Stimulated activated CD4-positive, alpha-beta T cell treated with anti-CD3 and anti-CD28 coated beads, TNF-alpha, amount 100 ng/mL, for 4 hours (primary cell): Measurements from ENCODE around the gene PON3.

Experiments
- DNase-seq, 3 experiments: peaks; one replicate each; pipeline ENCODE4 v3.0.0-alpha.2; 2020; ENCODE audit warnings: low read depth in 3 of 3

PON3 gene

DNA sequence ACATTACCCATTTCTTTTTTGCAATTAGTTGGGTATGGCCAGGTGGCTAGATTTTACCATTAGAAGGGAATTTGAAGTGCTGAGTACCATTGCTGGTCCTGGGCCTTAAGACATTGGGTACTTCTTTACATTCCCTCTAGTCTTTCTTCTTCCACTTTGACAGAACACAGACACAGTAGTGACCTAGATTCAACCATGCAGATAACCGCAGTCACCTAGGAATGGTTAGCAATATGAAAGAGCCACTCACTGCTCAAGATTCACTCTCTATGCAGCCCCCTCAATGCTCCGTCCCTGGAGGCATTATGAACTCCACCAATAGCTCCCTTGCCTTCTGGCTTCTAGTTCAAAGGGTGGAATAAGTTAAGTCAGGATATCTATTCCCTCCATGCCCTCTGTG is 55.7 kb downstream of the PON3 start:
- DNase-seq = no peak

DNA sequence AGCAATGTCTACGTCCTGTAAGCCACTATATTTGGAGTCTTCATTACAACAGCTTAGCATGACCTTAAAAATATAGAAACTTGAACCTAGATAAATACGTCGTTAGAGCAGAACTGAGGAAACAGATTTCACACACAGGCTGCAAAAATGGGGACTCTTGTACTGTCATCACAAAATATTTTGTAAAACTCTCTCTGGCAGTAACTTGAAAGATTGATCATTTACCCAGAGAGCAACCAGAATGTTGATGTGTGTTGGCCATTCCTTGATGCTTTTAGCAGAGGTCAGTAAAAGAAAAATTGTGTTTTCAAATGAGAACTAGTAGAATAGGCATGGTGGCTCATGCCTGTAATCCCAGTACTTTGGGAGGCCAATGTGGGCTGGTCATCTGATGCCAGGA is 57.3 kb downstream of the PON3 start:
- no peak for DNase-seq

DNA sequence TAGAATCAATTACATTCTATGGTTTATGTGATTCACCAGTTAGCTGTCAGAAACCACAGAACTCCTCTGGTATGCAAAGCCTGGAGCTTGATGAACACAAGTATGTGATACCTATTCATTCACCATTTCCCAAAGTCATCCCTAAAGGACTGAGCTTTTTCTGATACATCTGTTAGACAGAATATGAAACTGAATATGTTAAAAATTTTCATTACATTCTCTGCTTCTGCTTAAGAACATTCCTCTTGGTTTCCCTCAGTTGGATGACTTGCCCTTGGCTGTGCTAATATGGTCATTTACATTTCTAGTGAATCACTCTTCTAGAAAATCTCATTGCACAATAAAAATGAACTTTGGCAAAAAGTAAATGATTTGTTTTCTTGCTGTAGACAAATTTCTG is 61.1 kb downstream of the PON3 start:
- DNase-seq = no peak

DNA sequence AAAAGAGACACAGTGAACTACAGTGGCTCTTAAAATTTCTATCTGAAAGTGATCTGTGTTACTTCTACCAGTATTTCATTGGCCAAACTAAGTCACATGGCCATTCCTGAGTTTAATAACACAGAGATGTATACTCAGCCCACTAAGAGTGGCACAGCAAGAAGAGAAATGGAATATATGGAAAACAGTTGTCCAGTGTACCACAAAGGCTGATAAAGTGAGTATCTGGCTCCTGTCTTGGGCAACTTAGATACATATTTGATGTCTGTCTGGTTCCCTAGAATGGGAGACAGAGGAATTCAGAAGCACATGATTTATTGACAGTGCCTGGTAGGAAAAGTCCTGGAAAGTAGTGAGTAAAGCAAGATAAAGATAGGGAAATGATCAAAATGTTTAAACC is 61.7 kb downstream of the PON3 start:
- no peak for DNase-seq

DNA sequence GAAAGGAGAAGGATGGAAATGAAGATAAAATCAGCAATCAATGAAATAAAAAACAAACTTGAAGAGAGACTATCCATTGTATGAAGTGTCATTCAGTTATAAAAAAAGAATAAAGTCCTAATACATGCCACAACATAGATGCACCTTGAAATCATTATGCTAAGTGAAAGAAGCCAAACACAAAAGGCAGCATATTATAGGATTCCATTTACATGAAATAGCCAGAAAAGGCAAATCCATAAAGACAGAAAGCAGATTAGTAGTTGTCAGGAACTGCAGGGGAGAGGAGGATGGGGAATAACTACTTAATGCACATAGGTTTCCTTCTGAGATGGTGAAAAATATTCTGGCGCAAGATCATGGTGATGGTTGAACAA is 65.2 kb downstream of the PON3 start:
- DNase-seq = no peak

DNA sequence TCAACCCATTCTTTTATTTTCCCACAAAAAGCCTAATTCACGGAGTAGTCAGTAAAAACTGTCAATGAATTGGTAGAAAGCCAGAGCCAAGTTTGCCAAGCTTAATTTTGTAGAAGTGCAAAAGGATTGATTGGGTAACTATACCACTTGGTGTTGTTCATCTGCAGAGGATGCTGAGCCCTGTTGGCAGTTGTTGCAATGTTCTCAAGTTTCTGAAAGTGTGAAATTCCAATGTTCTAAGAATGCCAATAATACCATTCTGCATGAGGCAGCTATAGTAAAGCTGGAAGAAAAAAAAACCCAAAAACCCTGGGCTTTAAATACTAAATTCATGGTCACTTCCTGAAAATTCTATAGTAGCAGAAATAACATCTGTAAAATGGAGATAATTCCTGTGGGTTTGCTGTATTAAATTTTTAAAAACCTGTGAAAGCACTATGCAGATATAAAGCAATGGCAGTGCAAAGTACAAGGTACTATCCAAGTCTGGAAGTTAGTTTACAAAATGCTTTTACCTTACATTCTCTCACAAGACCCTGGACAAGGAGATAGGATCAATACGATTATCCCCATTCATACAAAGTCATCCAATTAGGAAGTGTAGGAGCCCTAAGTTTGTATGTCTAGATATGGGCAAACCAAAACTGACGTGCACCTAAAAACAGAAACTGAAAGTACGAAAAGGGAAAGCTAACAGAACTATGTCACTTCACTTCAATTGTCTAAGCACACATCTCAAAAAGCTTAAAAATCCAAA is 65.8 kb downstream of the PON3 start:
- no peak for DNase-seq

DNA sequence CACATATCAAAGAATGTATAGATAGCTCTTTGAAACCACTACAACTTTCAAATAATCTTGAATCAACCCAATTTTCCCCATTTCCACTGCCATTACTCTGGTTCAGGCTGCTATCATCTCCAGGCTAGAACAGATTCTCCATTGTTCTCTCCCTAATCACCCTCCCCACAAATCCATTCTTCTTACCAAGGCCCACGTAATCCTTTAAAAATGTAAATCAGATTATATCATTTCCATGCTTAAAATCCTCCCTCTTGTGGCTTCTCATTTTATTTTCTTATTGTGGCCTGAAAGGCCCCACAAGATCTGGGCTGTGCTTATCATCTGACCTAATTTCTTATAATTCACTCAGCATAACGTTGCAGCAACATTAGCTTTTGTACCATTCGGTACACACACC is 68.8 kb downstream of the PON3 start:
- no peak for DNase-seq

DNA sequence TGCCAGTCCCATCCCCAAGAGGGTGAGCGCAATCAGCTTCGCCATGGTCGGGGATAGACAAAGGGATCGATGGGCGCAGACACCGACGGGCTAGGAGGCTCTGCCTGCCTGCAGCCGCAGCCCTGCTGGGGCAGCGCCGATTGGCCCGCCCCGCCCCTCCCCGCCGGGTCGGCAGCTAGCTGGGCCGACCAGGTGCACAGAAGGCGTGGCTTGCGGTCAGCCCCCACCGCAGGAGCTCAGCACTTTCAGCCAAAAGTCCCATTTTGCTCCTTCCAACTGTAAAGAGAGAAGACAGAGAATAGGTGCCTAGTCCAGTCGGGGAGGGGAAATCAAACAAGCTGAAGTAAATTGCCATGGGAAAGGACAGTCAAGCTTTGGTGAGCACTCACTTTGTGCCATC is 71.7 kb downstream of the PON3 start, which contains the start of gene PON1:
PON1 (minus strand) TSS at position 102 of the 400 bp plus-strand sequence; CDS start at position 45, 57 bp downstream.
- no peak for DNase-seq

DNA sequence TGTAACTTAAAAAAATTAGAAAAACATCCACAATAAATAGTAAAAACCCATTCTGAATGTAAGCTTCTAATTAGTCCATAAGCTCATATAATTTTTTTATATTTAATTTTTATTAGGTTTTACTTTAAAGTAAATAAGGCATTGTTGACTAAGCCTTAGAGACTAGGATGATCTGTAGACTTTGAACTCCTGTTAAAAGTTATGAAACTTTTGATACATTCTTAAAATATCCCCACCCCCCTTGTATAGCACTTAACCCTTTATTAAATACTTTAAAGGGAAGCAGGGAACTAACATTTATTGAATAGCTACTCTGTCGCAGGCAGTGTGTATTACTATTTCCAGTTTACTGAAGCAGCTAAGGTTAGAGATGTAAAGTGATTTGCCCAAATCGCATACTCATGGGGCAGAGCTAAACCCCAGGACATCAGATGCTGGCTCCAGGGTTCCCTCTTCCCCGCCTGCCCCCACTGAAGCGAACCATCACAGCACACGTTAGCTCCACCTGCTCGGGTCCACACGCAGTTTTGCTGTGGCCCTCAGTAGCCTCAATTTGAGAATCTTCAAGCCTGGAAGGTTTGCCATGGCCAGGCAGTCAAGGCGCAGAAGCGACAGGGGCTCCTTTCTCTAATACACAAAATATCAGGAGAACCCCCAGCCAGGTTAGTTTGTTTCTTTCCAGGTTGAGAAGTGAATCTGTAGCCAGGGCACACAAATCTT is 72.6 kb downstream of the PON3 start:
- no peak for DNase-seq

DNA sequence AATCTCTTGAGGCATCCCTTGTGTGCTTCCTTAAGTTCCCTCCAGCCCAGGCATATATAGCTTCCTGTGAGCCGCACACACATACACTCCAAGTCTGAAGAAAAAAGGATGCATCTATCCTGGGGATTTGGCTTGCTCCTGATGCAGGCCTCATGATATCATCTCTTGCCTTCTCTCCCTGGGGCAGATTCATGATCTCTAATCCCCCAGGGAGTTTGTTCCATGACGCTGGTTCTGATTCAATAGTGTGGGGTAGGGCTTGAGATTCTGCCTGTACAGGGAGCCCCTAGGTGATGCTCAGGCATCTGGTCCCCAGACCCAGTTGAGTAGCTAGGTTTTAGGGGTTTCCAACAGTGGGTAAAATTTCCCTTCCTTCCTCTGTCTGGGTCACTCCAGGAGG is 73.3 kb downstream of the PON3 start:
- no peak for DNase-seq

DNA sequence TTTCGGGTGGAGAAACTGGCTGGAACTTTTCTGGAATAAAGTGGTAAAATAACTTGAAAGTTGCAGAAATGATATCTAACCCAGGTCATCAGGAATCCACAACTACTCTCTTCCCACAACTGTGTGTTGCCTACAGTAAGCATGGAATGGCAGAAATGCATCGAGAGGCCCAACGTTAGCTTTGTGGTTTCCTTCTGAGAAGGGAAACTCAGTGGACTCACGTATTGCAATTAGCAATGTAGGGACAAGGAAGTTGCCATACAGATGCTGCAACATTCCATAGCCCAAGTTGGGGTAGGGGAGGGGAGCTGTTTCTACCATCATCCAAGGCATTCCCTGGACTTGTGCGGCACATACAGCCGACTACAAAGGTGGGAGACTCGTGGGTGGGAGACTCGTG is 73.8 kb downstream of the PON3 start:
- DNase-seq = no peak

DNA sequence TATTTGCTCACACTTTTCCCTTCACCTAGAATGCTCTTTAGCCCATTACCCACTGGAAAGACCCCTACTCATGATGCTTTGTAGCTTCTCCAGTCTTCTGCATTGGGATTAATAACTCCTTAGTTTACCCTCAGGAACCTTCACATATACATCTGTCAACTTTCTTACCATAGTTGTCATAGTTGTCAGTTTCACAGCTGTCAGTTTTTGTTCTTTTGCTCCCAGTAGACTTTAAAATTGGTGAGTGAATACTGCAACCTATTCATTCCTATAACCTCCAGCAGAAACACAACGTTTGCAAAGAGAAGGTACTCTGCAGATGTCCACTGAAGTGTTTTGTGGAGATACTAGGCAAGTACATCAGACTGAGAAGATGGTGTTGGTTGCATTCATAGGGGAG is 74.5 kb downstream of the PON3 start:
- DNase-seq = no peak

DNA sequence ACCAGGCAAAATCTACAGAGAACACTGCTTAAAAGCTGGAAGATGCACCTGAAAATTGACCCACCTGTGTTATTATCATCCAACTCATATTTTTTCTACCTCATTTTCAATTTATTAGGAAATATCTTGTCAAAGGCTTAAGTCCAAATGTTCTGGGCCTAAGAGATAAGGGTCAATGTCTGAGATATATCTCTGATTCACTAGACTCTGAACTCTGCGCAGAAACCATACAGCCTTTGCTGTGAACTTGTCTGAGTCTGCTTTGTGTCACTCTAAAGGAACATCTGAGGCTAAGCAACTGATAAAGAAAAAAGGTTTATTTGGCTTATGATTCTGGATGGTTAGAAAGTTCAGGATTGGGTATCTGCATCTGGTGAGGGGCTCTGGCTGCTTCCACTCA is 75.5 kb downstream of the PON3 start:
- DNase-seq = no peak

DNA sequence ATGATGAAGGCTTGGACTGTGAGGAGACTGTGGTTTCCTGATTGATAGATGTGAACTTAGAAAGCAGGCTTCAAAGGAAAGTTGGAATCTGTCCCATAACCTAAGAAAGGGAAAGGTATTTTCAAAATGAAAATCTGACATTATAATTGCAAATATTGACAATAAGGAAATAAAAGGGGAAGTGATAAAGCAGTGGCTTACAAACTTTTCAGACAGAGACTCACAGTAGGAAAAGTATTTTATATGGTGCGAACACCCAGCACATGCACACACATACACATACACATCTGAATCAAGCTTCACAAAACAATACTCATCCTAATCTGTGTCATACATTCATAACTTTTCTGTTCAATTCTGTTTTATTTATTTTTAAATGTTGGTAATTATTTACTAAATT is 76.6 kb downstream of the PON3 start:
- no peak for DNase-seq

DNA sequence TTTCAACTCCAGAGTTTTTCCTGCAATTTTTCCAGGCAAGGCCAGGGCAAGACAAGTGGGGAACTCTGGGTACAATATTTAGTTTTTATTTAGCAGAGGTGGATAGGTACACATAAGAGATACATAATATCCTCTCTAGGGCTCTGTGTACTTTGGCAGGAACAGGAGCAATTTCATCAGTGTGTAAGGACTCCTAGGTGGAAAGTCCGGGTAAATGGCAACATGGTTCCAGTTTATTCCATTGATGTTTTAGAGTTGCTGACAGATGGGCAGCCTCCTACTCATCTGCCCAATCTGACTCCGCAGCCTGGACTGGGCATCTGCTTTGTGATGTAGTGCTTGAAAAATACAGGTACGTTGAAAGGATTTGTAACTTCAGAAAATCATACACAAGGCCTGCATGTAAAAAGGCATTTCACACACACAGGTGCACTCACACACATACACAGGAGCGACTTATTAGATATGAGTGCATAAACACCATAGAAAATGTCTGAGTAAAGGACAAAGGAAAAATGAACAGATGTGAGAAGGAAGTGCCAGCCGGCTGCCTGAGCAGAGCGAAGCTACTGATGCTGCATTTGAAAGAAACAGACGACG is 77.6 kb downstream of the PON3 start:
- no peak for DNase-seq

DNA sequence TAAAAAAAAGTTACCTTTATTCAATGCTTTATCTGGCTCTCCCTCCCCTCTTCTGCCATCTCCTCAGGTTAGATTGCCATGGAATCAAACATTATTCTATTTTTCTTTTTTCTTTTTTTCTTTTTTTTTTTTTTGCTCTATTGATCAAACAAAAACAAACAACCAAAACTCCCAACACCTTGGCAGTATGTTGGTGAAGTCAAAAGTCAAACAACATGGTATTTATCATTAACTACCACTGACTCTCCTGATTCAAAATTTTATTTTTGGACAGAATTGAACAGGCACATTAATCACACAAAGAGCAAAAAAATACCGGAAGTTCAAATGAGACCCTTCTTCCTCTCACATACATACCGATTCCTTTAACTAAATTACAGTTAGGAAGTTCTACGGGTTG is 78.2 kb downstream of the PON3 start:
- DNase-seq = no peak

DNA sequence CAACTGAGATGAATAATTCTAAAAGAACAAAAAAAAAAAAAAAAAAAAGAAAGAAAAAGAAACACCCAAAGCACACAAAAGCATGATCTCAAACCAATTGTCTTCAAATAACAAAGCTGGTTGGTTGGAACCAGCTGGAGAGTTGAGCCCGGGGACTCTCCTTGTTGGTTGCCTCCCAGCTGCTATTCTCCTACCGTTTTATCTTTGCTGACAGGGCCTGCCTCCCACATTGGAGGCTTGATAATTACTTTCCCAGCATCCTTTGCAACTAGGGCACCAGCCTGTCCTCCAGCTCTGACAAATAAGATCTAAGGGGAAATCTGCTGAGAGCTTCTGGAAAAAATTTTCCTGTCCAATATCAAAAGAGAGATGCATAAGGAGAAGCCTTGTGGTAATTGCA is 78.6 kb downstream of the PON3 start:
- no peak for DNase-seq

DNA sequence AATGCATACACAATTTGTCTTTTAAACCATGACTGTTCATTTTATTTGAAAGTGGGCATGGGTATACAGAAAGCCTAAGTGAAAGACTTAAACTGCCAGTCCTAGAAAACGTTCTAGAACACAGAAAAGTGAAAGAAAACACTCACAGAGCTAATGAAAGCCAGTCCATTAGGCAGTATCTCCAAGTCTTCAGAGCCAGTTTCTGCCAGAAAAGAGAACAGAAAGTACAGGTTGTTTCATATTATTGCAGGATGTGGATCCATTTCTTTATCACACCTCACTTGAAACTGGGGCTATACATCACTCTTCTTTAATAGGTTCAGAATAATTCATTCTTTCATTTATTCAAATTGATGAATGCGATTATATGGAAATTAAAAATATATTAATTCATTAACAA is 79.6 kb downstream of the PON3 start:
- no peak for DNase-seq

DNA sequence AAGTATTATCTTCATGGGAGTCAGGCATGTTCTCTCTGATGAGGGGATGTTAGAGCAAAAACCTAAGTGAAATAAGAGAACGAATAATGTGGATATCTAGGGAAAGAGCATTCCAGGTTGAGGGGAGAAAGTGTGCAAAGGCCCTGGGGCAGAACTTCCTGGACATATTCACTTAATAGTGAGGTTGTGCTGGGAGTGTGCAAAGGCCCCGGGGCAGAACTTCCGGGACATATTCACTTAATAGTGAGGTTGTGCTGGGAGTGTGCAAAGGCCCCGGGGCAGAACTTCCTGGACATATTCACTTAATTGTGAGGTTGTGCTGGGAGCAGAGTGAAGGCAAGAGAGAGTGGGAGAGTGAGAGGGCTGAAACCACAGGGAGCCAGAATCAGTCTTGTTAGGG is 83.6 kb downstream of the PON3 start:
- no peak for DNase-seq

DNA sequence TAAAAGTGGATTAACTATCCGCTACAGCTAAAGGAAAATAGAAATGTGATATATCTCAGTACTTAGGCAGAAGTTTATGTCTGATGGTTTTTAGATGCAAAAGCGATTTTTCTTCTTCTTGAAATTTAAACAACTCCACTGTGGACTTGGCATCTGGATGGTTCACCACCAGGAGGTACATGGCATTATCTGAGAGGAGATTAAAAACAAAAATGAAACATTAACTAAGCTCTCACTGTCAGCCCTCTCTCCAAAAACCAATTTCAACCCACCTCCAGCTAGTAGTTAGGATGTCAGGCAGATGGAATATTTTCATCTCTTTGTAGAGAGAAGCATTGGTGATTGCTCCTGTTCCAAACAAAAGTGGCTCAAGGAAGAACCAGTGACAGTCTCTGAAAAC is 84.8 kb downstream of the PON3 start:
- no peak for DNase-seq

DNA sequence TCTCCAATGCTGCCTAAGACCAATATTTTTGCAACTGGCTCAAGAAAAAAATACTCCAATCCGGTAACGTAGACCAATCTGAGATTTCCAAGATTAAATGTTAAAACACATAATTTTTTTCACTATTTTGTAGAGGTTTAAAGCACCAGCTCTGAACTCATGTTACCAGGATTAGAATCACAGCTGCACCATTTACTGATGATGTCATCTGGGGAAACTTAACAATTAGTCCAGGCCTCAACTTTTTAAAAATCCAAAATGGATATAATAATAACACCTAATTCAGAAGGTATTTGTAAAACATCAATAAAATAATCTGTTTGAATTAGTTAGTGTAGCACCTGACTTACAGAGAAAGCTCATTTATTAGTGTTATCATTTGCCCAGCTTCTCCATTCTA is 86.2 kb downstream of the PON3 start:
- DNase-seq = no peak
